ENCODE data around the gene PGLYRP4.

PGLYRP4 gene

GRCh38 chr1:153302308-153302707 lies 46.3 kb downstream of the PGLYRP4 start (continued):
- TF ChIP-seq CREB5 (CRISPR knock-in tag; IDR thresholded peaks at IDR 0.05; ENCODE audit: low read depth) (no peak), BACH2 (CRISPR knock-in tag; IDR thresholded peaks at IDR 0.05; ENCODE audit: borderline replicate concordance) (no peak)

- ATAC-seq: no peak
- TF ChIP-seq CSRNP3 (CRISPR knock-in tag; IDR thresholded peaks at IDR 0.05) (no peak), PATZ1 (CRISPR knock-in tag; IDR thresholded peaks at IDR 0.05; ENCODE audit: borderline replicate concordance) (no peak), TCF4 (CRISPR knock-in tag; IDR thresholded peaks at IDR 0.05; ENCODE audit: borderline replicate concordance) (no peak), ZC3H10 (CRISPR knock-in tag; IDR thresholded peaks at IDR 0.05) (no peak), ZFP30 (CRISPR knock-in tag; IDR thresholded peaks at IDR 0.05) (no peak), ZNF8 (CRISPR knock-in tag; IDR thresholded peaks at IDR 0.05) (no peak), ZNF565 (CRISPR knock-in tag; conservative IDR thresholded peaks at IDR 0.05; ENCODE audit: low read depth) (no peak), GLIS3 (CRISPR knock-in tag; IDR thresholded peaks at IDR 0.05) (no peak), CSDC2 (CRISPR knock-in tag; IDR thresholded peaks at IDR 0.05) (no peak), ISL1 (CRISPR knock-in tag; IDR thresholded peaks at IDR 0.05) (no peak), ARNTL (CRISPR knock-in tag; IDR thresholded peaks at IDR 0.05; ENCODE audit: borderline replicate concordance, low read depth) (no peak), TOX (CRISPR knock-in tag; IDR thresholded peaks at IDR 0.05; ENCODE audit: borderline replicate concordance) (no peak), ZFP3 (CRISPR knock-in tag; IDR thresholded peaks at IDR 0.05) (no peak)
These were observed 54.8 kb downstream of the PGLYRP4 start for GRCh38 chr1:153293851-153294250.

- ATAC-seq: no peak
- no peak for TF ChIP-seq ISL1 (CRISPR knock-in tag; IDR thresholded peaks at IDR 0.05)
- TF ChIP-seq GLIS3 (CRISPR knock-in tag; IDR thresholded peaks at IDR 0.05): no peak
- TF ChIP-seq BACH2 (CRISPR knock-in tag; IDR thresholded peaks at IDR 0.05; ENCODE audit: borderline replicate concordance): no peak
- TF ChIP-seq OSR1 (CRISPR knock-in tag; IDR thresholded peaks at IDR 0.05): no peak
- no peak for TF ChIP-seq ARNTL (CRISPR knock-in tag; IDR thresholded peaks at IDR 0.05; ENCODE audit: borderline replicate concordance, low read depth)
These were observed 55.2 kb downstream of the PGLYRP4 start for GRCh38 chr1:153293480-153293775.

- TF ChIP-seq ZNF565 (CRISPR knock-in tag; conservative IDR thresholded peaks at IDR 0.05; ENCODE audit: low read depth) (no peak), TCF4 (CRISPR knock-in tag; IDR thresholded peaks at IDR 0.05; ENCODE audit: borderline replicate concordance) (no peak), ISL1 (CRISPR knock-in tag; IDR thresholded peaks at IDR 0.05) (no peak), SNAI2 (CRISPR knock-in tag; IDR thresholded peaks at IDR 0.05) (no peak), CSRNP3 (CRISPR knock-in tag; IDR thresholded peaks at IDR 0.05) (no peak), ZFP3 (CRISPR knock-in tag; IDR thresholded peaks at IDR 0.05) (no peak), GLIS3 (CRISPR knock-in tag; IDR thresholded peaks at IDR 0.05) (no peak), PPARA (CRISPR knock-in tag; IDR thresholded peaks at IDR 0.05; ENCODE audit: borderline replicate concordance) (no peak)
- ATAC-seq: no peak; the same call in 2 of the 3 replicates
These were observed 55.7 kb downstream of the PGLYRP4 start for GRCh38 chr1:153292740-153293479.

- TF ChIP-seq TOX (CRISPR knock-in tag; IDR thresholded peaks at IDR 0.05; ENCODE audit: borderline replicate concordance) (no peak), ZNF8 (CRISPR knock-in tag; IDR thresholded peaks at IDR 0.05) (no peak), CSRNP3 (CRISPR knock-in tag; IDR thresholded peaks at IDR 0.05) (no peak)
- ATAC-seq: no peak
These were observed 56.5 kb downstream of the PGLYRP4 start for GRCh38 chr1:153292185-153292584.

Measured in SK-N-SH treated with all-trans-retinoic acid at 6 μM for 48 hours (cell line).